Measurements from ENCODE around the gene ETNK2. TPM values are rescaled to one million over a fixed set of nuclear protein-coding genes. Genes with fewer than 3 reads are reported as not detected.

ETNK2 gene
- total RNA-seq, 1 donor from 2014 or later: 8.2 TPM

- H3K36me3 ChIP-seq (ENCODE audit: insufficient read depth, low read length): no peaks in the 10 kb centered on the region
These were observed 64.5 kb downstream of the ETNK2 start for GRCh38 chr1:204087181-204087892.

GRCh38 chr1:204085876-204086275 is 66.0 kb downstream of the ETNK2 start:
- H3K27ac ChIP-seq (ENCODE audit: low read depth, low read length): no peak overlapping the region
- DNase-seq (ENCODE audit: low read depth): no peak
- no peak for FAIRE-seq
- H3K36me3 ChIP-seq (ENCODE audit: insufficient read depth, low read length): no peaks in the 10 kb centered on the region
- no peaks in the 10 kb centered on the region for H3K9me3 ChIP-seq (ENCODE audit: insufficient read depth, low read depth, low read length)
- Mint-ChIP-seq H3K27me3 (ENCODE audit: low read depth, unreplicated experiment) (no peaks in the 10 kb centered on the region), H3K9me3 (ENCODE audit: unreplicated experiment) (no peaks in the 10 kb centered on the region), H3K36me3 (ENCODE audit: low read depth, unreplicated experiment) (peaks cover 2% of the 10 kb centered on the region), H3K4me3 (ENCODE audit: unreplicated experiment) (no peak overlapping the region), H3K27ac (ENCODE audit: unreplicated experiment) (no peak overlapping the region), H3K4me1 (ENCODE audit: low read depth, unreplicated experiment) (peaks cover 3% of the 10 kb centered on the region)
- no peak overlapping the region for H2AFZ ChIP-seq (ENCODE audit: low read depth, low read length)
- H3K79me2 ChIP-seq (ENCODE audit: insufficient read depth, low read length): no peaks in the 10 kb centered on the region
- H3K9ac ChIP-seq (ENCODE audit: low read length): no peak overlapping the region
- H3K4me3 ChIP-seq (ENCODE audit: insufficient read depth, low read depth, low read length): no peak overlapping the region
- H3K27me3 ChIP-seq (ENCODE audit: insufficient read depth, low read length): no peaks in the 10 kb centered on the region
- H3K4me1 ChIP-seq (ENCODE audit: insufficient read depth, low read length): no peaks in the 10 kb centered on the region
- no peaks in the 10 kb centered on the region for H4K20me1 ChIP-seq (ENCODE audit: insufficient read depth, low read length)
- no peak for TF ChIP-seq CTCF (IDR thresholded peaks at IDR 0.05; ENCODE audit: insufficient read depth, low read depth, low read length)
- TF ChIP-seq EZH2 (IDR thresholded peaks at IDR 0.05; ENCODE audit: insufficient read depth, low read length): no peak
- H3K4me2 ChIP-seq (ENCODE audit: low read length): no peak overlapping the region

More at GRCh38 chr1:204087181-204087892, 64.5 kb downstream of the ETNK2 start:
- no peak for TF ChIP-seq EZH2 (IDR thresholded peaks at IDR 0.05; ENCODE audit: insufficient read depth, low read length)
- TF ChIP-seq CTCF (IDR thresholded peaks at IDR 0.05; ENCODE audit: insufficient read depth, low read depth, low read length): no peak
- DNase-seq (ENCODE audit: low read depth) (no peak), FAIRE-seq (no peak)
- Mint-ChIP-seq H3K9me3 (ENCODE audit: unreplicated experiment) (no peaks in the 10 kb centered on the region), H3K4me1 (ENCODE audit: low read depth, unreplicated experiment) (peaks cover 1% of the 10 kb centered on the region), H3K27ac (ENCODE audit: unreplicated experiment) (no peak overlapping the region), H3K36me3 (ENCODE audit: low read depth, unreplicated experiment) (peaks cover 4% of the 10 kb centered on the region), H3K4me3 (ENCODE audit: unreplicated experiment) (no peak overlapping the region), H3K27me3 (ENCODE audit: low read depth, unreplicated experiment) (no peaks in the 10 kb centered on the region)
- Histone ChIP-seq H3K9me3 (ENCODE audit: insufficient read depth, low read depth, low read length) (no peaks in the 10 kb centered on the region), H3K27ac (ENCODE audit: low read depth, low read length) (no peak overlapping the region), H3K27me3 (ENCODE audit: insufficient read depth, low read length) (no peaks in the 10 kb centered on the region), H3K4me1 (ENCODE audit: insufficient read depth, low read length) (no peaks in the 10 kb centered on the region), H3K4me3 (ENCODE audit: insufficient read depth, low read depth, low read length) (no peak overlapping the region), H3K79me2 (ENCODE audit: insufficient read depth, low read length) (no peaks in the 10 kb centered on the region), H3K4me2 (ENCODE audit: low read length) (no peak overlapping the region), H2AFZ (ENCODE audit: low read depth, low read length) (no peak overlapping the region), H4K20me1 (ENCODE audit: insufficient read depth, low read length) (peaks cover 7% of the 10 kb centered on the region), H3K9ac (ENCODE audit: low read length) (no peak overlapping the region)

GRCh38 chr1:204084247-204084772 is 67.5 kb downstream of the ETNK2 start:
- H3K27me3 ChIP-seq (ENCODE audit: insufficient read depth, low read length): no peaks in the 10 kb centered on the region
- no peak overlapping the region for H3K4me2 ChIP-seq (ENCODE audit: low read length)
- no peak for FAIRE-seq
- H4K20me1 ChIP-seq (ENCODE audit: insufficient read depth, low read length): no peaks in the 10 kb centered on the region
- Mint-ChIP-seq H3K9me3 (ENCODE audit: unreplicated experiment) (no peaks in the 10 kb centered on the region), H3K4me1 (ENCODE audit: low read depth, unreplicated experiment) (peaks cover 10% of the 10 kb centered on the region), H3K36me3 (ENCODE audit: low read depth, unreplicated experiment) (no peaks in the 10 kb centered on the region), H3K4me3 (ENCODE audit: unreplicated experiment) (no peak overlapping the region), H3K27me3 (ENCODE audit: low read depth, unreplicated experiment) (no peaks in the 10 kb centered on the region), H3K27ac (ENCODE audit: unreplicated experiment) (no peak overlapping the region)
- no peak for DNase-seq (ENCODE audit: low read depth)
- H3K9me3 ChIP-seq (ENCODE audit: insufficient read depth, low read depth, low read length): no peaks in the 10 kb centered on the region
- H3K9ac ChIP-seq (ENCODE audit: low read length): no peak overlapping the region
- no peaks in the 10 kb centered on the region for H3K36me3 ChIP-seq (ENCODE audit: insufficient read depth, low read length)
- TF ChIP-seq CTCF (IDR thresholded peaks at IDR 0.05; ENCODE audit: insufficient read depth, low read depth, low read length) (no peak), EZH2 (IDR thresholded peaks at IDR 0.05; ENCODE audit: insufficient read depth, low read length) (no peak)
- H3K4me1 ChIP-seq (ENCODE audit: insufficient read depth, low read length): peaks cover 13% of the 10 kb centered on the region
- H3K27ac ChIP-seq (ENCODE audit: low read depth, low read length): no peak overlapping the region
- peaks cover 4% of the 10 kb centered on the region for H3K79me2 ChIP-seq (ENCODE audit: insufficient read depth, low read length)
- H3K4me3 ChIP-seq (ENCODE audit: insufficient read depth, low read depth, low read length): no peak overlapping the region
- no peak overlapping the region for H2AFZ ChIP-seq (ENCODE audit: low read depth, low read length)
